HCT116 (cell line): ENCODE measurements around the gene GATAD2B.

Experiments
- CTCF ChIP-seq, 3 experiments: fragments of 200-600 bp in 1 of 3; sonication (generic) in 1 of 3; IDR thresholded peaks in 2 of 3; conservative IDR thresholded peaks in 1 of 3; 2 replicates each; pipeline ENCODE4 v1.5.1; 2012 to 2017; ENCODE audit warnings: low read depth in 2 of 3, low read length in 2 of 3, antibody characterized with exemption in 1 of 3, borderline replicate concordance in 1 of 3, control low read depth in 1 of 3, mild to moderate bottlenecking in 1 of 3, mixed read lengths in 1 of 3, mixed run types in 1 of 3, moderate library complexity in 1 of 3; ENCODE audit not compliant: insufficient read depth in 1 of 3
- EGR1 ChIP-seq: IDR thresholded peaks from 2 replicates; pipeline ENCODE4 v1.6.1; 2012; ENCODE audit warnings: low read depth
- EZH2 ChIP-seq: fragments of 200-600 bp; sonication (generic); IDR thresholded peaks from 2 replicates; pipeline ENCODE4 v1.6.1; 2017; ENCODE audit warnings: antibody characterized with exemption, mixed run types
- FOSL1 ChIP-seq: IDR thresholded peaks from 2 replicates; pipeline ENCODE4 v1.6.1; 2012; ENCODE audit warnings: low read depth
- POLR2A ChIP-seq: IDR thresholded peaks from 2 replicates; pipeline ENCODE4 v1.7.0; 2011; ENCODE audit warnings: borderline replicate concordance; ENCODE audit not compliant: insufficient read depth, insufficient read length; ENCODE audit errors: extremely low read depth
- POLR2AphosphoS5 ChIP-seq: IDR thresholded peaks from 2 replicates; pipeline ENCODE4 v1.6.1; 2011; ENCODE audit warnings: mild to moderate bottlenecking, low read depth, low read length, moderate library complexity
- RAD21 ChIP-seq: IDR thresholded peaks from 2 replicates; pipeline ENCODE4 v1.6.1; 2012; ENCODE audit warnings: low read depth, mild to moderate bottlenecking
- REST ChIP-seq: IDR thresholded peaks from 2 replicates; pipeline ENCODE4 v1.6.1; 2012; ENCODE audit warnings: low read depth
- TCF7L2 ChIP-seq: IDR thresholded peaks from 2 replicates; pipeline ENCODE4 v1.7.0; 2011; ENCODE audit warnings: borderline replicate concordance, inconsistent platforms; ENCODE audit not compliant: insufficient read depth, insufficient read length; ENCODE audit errors: extremely low read depth
- ZFX ChIP-seq: fragments of 450-650 bp; IDR thresholded peaks from 2 replicates; pipeline ENCODE4 v1.6.1; 2017
- ZNF274 ChIP-seq: fragments of 200-500 bp; sonication (Bioruptor generic); IDR thresholded peaks from 2 replicates; pipeline ENCODE4 v1.6.1; 2014; ENCODE audit warnings: mild to moderate bottlenecking, low read depth, low read length, inconsistent platforms

- TF ChIP-seq EZH2: no peak
- TF ChIP-seq ZFX: no peak
- TF ChIP-seq POLR2A: no peak
- no peak for TF ChIP-seq CTCF (IDR thresholded peaks at IDR 0.05 in 2 of 3, conservative IDR thresholded peaks at IDR 0.05 in 1 of 3; ENCODE audit: borderline replicate concordance in 1 of 3, insufficient read depth in 1 of 3, low read depth in 2 of 3, low read length in 2 of 3)
- no peak for TF ChIP-seq REST
- TF ChIP-seq EGR1: no peak
- no peak for TF ChIP-seq ZNF274
- no peak for TF ChIP-seq RAD21
- no peak for TF ChIP-seq TCF7L2
- no peak for TF ChIP-seq POLR2AphosphoS5
- no peak for TF ChIP-seq FOSL1
Observed at GRCh38 chr1:153776352-153776751, 146.4 kb downstream of the GATAD2B start.
